ENCODE results near the gene COMMD3.

COMMD3 gene

GRCh38 chr10:22319980-22320558 is 3.9 kb downstream of the COMMD3 start:
- no peak for DNase-seq (ENCODE audit: low read depth)

GRCh38 chr10:22320591-22321155 is 4.5 kb downstream of the COMMD3 start, which contains the start of gene BMI1:
Gene BMI1, plus strand, starts transcription at chr10:22321099. Its CDS starts 5,351 bp downstream, at chr10:22326450.
- peak; percentile 66 for DNase-seq (ENCODE audit: low read depth)

- no peak for DNase-seq (ENCODE audit: low read depth)
Observed at GRCh38 chr10:22321156-22321923, 5.2 kb downstream of the COMMD3 start.

- DNase-seq (ENCODE audit: low read depth), result no peak
Observed at GRCh38 chr10:22321924-22322640, 5.9 kb downstream of the COMMD3 start.

DNA sequence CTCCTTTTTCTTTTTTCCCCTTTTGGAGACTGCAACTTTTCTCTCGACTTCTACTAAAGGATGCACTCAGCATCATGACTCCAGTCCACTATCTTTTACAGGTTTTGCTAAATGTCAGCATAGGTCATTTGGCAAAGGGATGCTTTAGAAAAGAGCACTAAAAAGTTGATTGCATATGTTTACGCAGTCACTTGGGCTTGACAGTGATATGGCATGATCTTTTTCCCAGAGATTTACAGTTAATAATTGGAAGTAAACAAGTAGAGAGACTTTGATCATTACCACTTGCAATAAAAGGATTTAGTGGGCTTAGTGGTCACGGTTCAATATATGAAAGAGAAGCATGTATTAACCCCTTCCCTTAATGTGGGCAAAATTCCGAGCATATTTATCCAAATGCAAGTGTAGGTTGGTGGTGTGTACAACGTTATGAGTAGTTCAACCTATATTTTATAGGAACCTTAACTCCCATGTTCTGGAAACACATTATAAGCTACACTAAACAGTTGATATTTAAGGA is 6.5 kb downstream of the COMMD3 start:
- no peak for DNase-seq (ENCODE audit: low read depth)

DNA sequence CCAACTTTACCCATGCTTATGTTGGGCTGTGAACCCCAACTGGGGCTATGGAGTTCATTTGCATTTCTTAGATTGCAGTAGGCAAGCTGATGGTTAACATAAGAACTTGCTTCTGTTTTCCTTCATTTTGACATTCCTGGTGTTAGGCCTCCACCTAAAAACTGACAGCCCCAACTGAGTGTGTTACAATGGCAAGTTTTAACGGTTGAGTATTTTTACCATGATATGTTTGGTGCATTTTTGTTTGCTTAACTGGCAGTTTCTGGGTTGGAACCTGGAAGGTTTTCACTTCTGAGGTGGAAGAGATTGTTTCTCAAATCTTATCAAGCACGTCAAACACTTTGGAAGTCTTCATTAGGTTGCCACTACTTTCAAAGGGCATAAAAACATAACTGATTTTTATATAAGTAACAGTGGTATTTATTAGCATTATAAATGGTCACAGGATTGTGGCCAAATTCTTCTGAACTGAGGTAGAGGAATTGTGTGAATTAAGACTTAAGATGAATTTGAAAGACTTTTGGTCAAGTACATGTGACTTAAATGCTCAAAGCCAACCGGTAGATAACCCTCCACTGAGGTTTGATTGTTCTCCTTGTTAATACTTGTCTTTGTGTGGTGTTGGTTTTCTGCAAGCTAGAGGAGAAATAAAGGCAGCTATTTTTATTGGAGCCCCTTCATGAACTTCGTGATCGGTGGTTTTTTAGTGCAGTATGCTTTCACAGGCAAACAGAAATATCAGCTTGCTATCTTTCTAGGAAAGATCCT is 7.5 kb downstream of the COMMD3 start:
- no peak for DNase-seq (ENCODE audit: low read depth)

DNA sequence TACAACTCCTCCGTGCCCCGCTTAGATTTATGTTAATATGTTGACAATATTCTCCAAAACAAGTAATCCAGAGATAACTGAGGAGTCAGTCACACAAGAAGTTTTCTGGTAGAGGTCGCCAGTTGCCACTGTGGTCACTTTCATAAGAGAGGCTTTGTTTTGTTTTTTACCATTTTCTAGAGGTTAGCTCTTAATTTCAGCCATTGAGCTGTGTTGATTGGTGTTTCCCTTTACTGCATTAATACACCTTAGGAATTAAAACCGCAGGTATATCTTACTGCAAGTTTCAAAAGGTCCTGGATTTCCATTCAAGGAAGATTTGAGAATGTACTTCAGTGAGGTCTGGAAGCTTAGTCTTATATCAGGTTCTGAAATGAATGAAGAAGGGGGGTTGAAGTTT is 8.2 kb downstream of the COMMD3 start:
- DNase-seq (ENCODE audit: low read depth), result no peak

- no peak for DNase-seq (ENCODE audit: low read depth)
Observed at GRCh38 chr10:22324893-22325271, 8.7 kb downstream of the COMMD3 start.

DNA sequence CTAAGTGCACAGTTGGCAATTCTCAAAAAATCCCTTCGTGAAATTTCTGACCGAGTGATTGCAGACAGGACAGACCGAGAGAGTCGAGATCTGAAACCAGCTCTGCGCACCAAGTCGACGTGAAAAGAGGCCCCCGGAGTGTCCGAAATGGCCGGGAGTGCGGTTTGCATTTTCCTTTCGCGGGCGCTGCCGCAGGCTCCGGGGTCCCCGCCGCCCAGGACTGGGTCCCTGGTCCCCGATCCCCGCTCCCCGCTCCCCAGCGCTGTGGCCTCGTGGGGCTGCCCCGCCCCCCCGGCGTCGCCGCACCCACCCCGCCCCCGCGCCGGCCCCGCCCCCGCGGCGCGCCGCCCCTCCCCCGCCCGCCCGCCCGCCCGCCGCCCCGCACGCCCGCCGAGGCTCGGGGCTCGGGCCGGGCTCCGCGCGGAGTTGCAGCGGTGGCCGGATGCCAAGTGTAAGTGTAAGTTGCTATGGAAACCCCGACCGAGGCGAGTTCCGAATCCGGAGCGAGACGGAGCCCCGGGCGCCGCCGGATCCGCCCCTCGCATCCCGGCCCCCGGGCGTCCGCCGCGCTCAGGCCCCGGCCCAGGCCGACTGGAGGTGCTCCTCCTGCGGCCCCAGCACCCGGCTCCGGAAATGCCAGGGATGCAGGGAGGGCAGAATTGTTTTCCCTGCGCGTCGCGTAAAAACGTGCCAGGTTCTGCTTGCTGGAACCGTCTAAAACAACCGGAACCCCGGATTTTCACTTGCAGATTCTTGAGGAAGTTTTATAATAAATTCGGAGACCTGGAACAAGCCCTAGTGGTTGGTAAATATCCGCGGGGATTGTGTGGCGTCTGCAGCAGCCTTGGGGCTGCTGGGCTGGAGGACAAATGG is 9.3 kb downstream of the COMMD3 start:
- DNase-seq (ENCODE audit: low read depth), result no peak

- no peak for DNase-seq (ENCODE audit: low read depth)
Observed at GRCh38 chr10:22326145-22326702, 10.0 kb downstream of the COMMD3 start.

GRCh38 chr10:22329150-22329549 is 13.0 kb downstream of the COMMD3 start:
- no peak for DNase-seq (ENCODE audit: low read depth)

DNA sequence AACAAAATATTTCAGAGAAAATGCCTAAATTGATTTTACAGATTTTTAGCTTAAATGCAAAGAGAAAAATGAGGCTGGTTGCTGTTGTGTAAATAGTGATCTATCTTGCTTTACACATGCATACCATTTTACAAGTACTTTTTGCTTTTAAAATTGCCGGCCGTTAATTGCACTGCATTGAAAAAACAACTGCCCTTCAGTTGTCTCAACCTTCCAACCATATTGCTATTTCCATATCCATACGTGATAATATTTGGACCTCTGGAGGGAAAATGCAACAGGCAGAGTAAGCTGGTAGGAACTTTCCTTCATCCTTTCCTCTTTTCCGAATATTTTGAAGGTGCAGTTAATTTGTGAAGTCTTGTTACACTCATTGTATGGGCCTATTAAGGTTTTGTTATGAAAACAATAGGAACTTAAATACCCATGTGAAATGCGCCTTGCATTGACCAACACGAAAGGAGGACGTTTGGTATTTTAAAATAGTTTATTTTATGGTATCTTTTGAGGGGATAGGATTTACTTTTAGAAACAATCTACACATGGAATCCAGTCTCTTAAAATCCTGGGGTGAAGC is 16.0 kb downstream of the COMMD3 start:
- DNase-seq (ENCODE audit: low read depth), result no peak

GRCh38 chr10:22333167-22333974 is 17.2 kb downstream of the COMMD3 start:
- no peak for DNase-seq (ENCODE audit: low read depth)

DNA sequence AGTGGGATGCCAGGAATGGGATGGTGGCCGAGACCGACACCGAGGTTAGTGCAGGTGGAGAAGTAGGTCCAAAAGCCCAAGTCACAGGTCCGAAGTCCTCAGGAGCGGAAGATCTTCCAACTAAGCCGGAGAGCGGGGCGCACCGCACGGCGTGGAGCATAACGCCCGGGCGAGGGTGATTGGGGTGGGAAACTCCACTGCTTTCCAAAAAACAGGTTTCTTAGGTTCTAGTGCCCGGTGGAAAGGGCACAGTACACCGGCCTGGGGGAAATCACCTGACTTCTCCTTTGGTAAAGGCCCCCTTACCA is 17.7 kb downstream of the COMMD3 start:
- DNase-seq (ENCODE audit: low read depth), result no peak

- DNase-seq (ENCODE audit: low read depth), result no peak
Observed at GRCh38 chr10:22334414-22335172, 18.4 kb downstream of the COMMD3 start.

- DNase-seq (ENCODE audit: low read depth), result no peak
Observed at GRCh38 chr10:22335173-22335933, 19.2 kb downstream of the COMMD3 start.

- no peak for DNase-seq (ENCODE audit: low read depth)
Observed at GRCh38 chr10:22338185-22338900, 22.2 kb downstream of the COMMD3 start.
